Motor neuron (in vitro differentiated cells): ENCODE data around the gene SLC7A1. TPM values are rescaled to one million over a fixed set of nuclear protein-coding genes. Genes with fewer than 3 reads are reported as not detected.
A peak's percentile ranks its signal among the peaks of the same experiment; 100 is the strongest.

Experiments used
- ATAC-seq, 8 experiments: fragments of 200-7000 bp; cut with Tn5 transposase; replicated peaks in 6 of 8; 2 replicates each; pipeline ENCODE4 v1.8.0; 2021; ENCODE audit warnings: mild to moderate bottlenecking in 8 of 8, moderate library complexity in 8 of 8
- H3K27ac ChIP-seq, 2 donors: fragments of 250-450 bp; sonication (Bioruptor Pico); 2 replicates each; pipeline ENCODE4 v1.9.0; 2021; ENCODE audit warnings: antibody characterized with exemption in 2 of 2, mild to moderate bottlenecking in 2 of 2, moderate library complexity in 1 of 2
- H3K4me1 ChIP-seq, 2 donors: fragments of 250-450 bp; sonication (Bioruptor Pico); replicated peaks in 1 of 2; 2 replicates each; pipeline ENCODE4 v1.6.1; 2021; ENCODE audit warnings: antibody characterized with exemption in 2 of 2, mild to moderate bottlenecking in 2 of 2, moderate library complexity in 1 of 2
- H3K4me3 ChIP-seq, 5 donors: fragments of 250-450 bp; sonication (Bioruptor Pico); 2 replicates each; pipeline ENCODE4 v1.9.0; 2021; ENCODE audit warnings: antibody characterized with exemption in 5 of 5, mild to moderate bottlenecking in 5 of 5, moderate library complexity in 4 of 5
- WGBS, 10 experiments: fragments of 450-650 bp; shearing (Covaris generic); methylation state at CpG; one replicate each; pipeline ENCODE4 v1.0.0; 2022; 5-methylcytosine and 5-hydroxymethylcytosine counted together
- in situ Hi-C, 9 experiments: fragments of 400-800 bp; cut with MboI; loops; one replicate each; pipeline ENCODE4 v1.15.0; 2021; ENCODE audit warnings: low sequenced_read_pairs in 9 of 9, low pct_unique_long_range_greater_than_20kb in 2 of 9; ENCODE audit not compliant: unreplicated experiment in 9 of 9
- total RNA-seq, 8 experiments: library from RNA; unstranded; fragments of 300-600 nt; gene quantifications; 2 replicates each; pipeline versions ENCODE4 v1.2.3 to v1.2.4, GENCODE V29; 2022

The SLC7A1 gene
- total RNA-seq, 8 experiments from 2014 or later: 9.6 to 40.5 (median 23.5) TPM

- in situ Hi-C loops: loop anchor here in 1 of 9 experiments (25.0 kb wide), 1 partner anchor 134 kb away; no protein-coding TSS in a partner anchor
- H3K4me3 ChIP-seq: no peak overlapping the region
- WGBS, 10 experiments: 10 to 100% (median 93%) methylated on average over 1 to 9 of the region's 18 CpGs; no CpG with 5 or more reads in 3 of the 10 experiments
- H3K4me1 ChIP-seq: peaks cover 9 to 13% of the 10 kb centered on the region in 2 donors
- no peak overlapping the region for H3K27ac ChIP-seq
- ATAC-seq: peak in 3 of 8 experiments; percentile 17 to 75 (median 47)
Measured at GRCh38 chr13:29578300-29579085, 17.0 kb downstream of the SLC7A1 start.

- in situ Hi-C loops: loop anchor here in 1 of 9 experiments (25.0 kb wide), 1 partner anchor 135 kb away; no protein-coding TSS in a partner anchor
- H3K4me3 ChIP-seq: no peak overlapping the region
- no peak overlapping the region for H3K27ac ChIP-seq
- WGBS, 10 experiments: 62 to 100% (median 91%) methylated on average over 1 to 13 of the region's 18 CpGs; no CpG with 5 or more reads in 3 of the 10 experiments
- ATAC-seq: no peak
- peaks cover 8 to 12% of the 10 kb centered on the region in 2 donors for H3K4me1 ChIP-seq
Measured at GRCh38 chr13:29577136-29578051, 18.1 kb downstream of the SLC7A1 start.

GRCh38 chr13:29576581-29576980 lies 18.9 kb downstream of the SLC7A1 start:
- in situ Hi-C loops: loop anchor here in 1 of 9 experiments (25.0 kb wide), 1 partner anchor 136 kb away; no protein-coding TSS in a partner anchor
- no peak overlapping the region for H3K27ac ChIP-seq
- H3K4me1 ChIP-seq: peaks cover 2 to 12% of the 10 kb centered on the region in 2 donors
- no peak for ATAC-seq
- H3K4me3 ChIP-seq: no peak overlapping the region
- 94 to 100% (median 100%) methylated on average over 1 to 5 of the region's 7 CpGs; no CpG with 5 or more reads in 2 of the 10 experiments for WGBS, 10 experiments

GRCh38 chr13:29575098-29575497 lies 20.4 kb downstream of the SLC7A1 start:
- Histone ChIP-seq H3K4me3 (no peak overlapping the region), H3K4me1 (peaks cover 0 to 10% of the 10 kb centered on the region in 2 donors), H3K27ac (no peak overlapping the region)
- no peak for ATAC-seq
- 83 to 100% (median 92%) methylated on average over 2 to 3 of the region's 3 CpGs; no CpG with 5 or more reads in 1 of the 10 experiments for WGBS, 10 experiments
- in situ Hi-C loops: loop anchor here in 1 of 9 experiments (25.0 kb wide), 1 partner anchor 137 kb away; no protein-coding TSS in a partner anchor

GRCh38 chr13:29573190-29573589 lies 22.3 kb downstream of the SLC7A1 start:
- ATAC-seq: peak; percentile 29 to 98 (median 68)
- H3K4me3 ChIP-seq: no peak overlapping the region
- 7 to 100% (median 63%) methylated on average over 1 to 7 of the region's 8 CpGs for WGBS, 10 experiments
- peaks cover 0 to 23% of the 10 kb centered on the region in 2 donors for H3K4me1 ChIP-seq
- in situ Hi-C loops: no loop called here
- H3K27ac ChIP-seq: no peak overlapping the region

- Histone ChIP-seq H3K4me3 (no peak overlapping the region), H3K27ac (no peak overlapping the region), H3K4me1 (peaks cover 0 to 24% of the 10 kb centered on the region in 2 donors)
- in situ Hi-C loops: no loop called here
- 0 to 100% (median 90%) methylated on average over 1 to 4 of the region's 5 CpGs; no CpG with 5 or more reads in 4 of the 10 experiments for WGBS, 10 experiments
- ATAC-seq: no peak
Measured at GRCh38 chr13:29572575-29572974, 22.9 kb downstream of the SLC7A1 start.

GRCh38 chr13:29571876-29572570 lies 23.5 kb downstream of the SLC7A1 start:
- peaks cover 0 to 29% of the 10 kb centered on the region in 2 donors for H3K4me1 ChIP-seq
- in situ Hi-C loops: no loop called here
- no peak overlapping the region for H3K4me3 ChIP-seq
- ATAC-seq: no peak
- WGBS, 10 experiments: 94 to 100% (median 99%) methylated on average over 1 to 13 of the region's 17 CpGs; no CpG with 5 or more reads in 2 of the 10 experiments
- H3K27ac ChIP-seq: no peak overlapping the region

- Histone ChIP-seq H3K4me1 (peaks cover 6 to 36% of the 10 kb centered on the region in 2 donors), H3K4me3 (no peak overlapping the region), H3K27ac (no peak overlapping the region)
- in situ Hi-C loops: no loop called here
- ATAC-seq: no peak
- 82 to 100% (median 96%) methylated on average over 1 to 10 of the region's 15 CpGs; no CpG with 5 or more reads in 2 of the 10 experiments for WGBS, 10 experiments
Measured at GRCh38 chr13:29570051-29570654, 25.3 kb downstream of the SLC7A1 start.

- 59 to 100% (median 74%) methylated on average over 1 to 8 of the region's 8 CpGs; no CpG with 5 or more reads in 3 of the 10 experiments for WGBS, 10 experiments
- in situ Hi-C loops: no loop called here
- Histone ChIP-seq H3K4me3 (no peak overlapping the region), H3K4me1 (peaks cover 13 to 36% of the 10 kb centered on the region in 2 donors), H3K27ac (no peak overlapping the region)
- peak in 1 of 8 experiments; percentile 33 for ATAC-seq
Measured at GRCh38 chr13:29569253-29570050, 26.0 kb downstream of the SLC7A1 start.

- peaks cover 20 to 37% of the 10 kb centered on the region in 2 donors for H3K4me1 ChIP-seq
- in situ Hi-C loops: no loop called here
- H3K4me3 ChIP-seq: no peak overlapping the region
- no peak for ATAC-seq
- WGBS, 10 experiments: 83 to 100% (median 94%) methylated on average over 3 to 7 of the region's 9 CpGs; no CpG with 5 or more reads in 1 of the 10 experiments
- no peak overlapping the region for H3K27ac ChIP-seq
Measured at GRCh38 chr13:29568731-29569130, 26.8 kb downstream of the SLC7A1 start.

GRCh38 chr13:29567411-29567810 lies 28.1 kb downstream of the SLC7A1 start:
- in situ Hi-C loops: no loop called here
- H3K4me3 ChIP-seq: no peak overlapping the region
- peaks cover 33 to 44% of the 10 kb centered on the region in 2 donors for H3K4me1 ChIP-seq
- ATAC-seq: peak in 1 of 8 experiments; percentile 16
- H3K27ac ChIP-seq: no peak overlapping the region
- 92 to 100% (median 94%) methylated on average over 1 to 8 of the region's 9 CpGs; no CpG with 5 or more reads in 3 of the 10 experiments for WGBS, 10 experiments
